Jurkat, Clone E6-1 (cell line): Measurements from ENCODE around the gene STT3B. TPM values are rescaled to one million over a fixed set of nuclear protein-coding genes. Genes with fewer than 3 reads are reported as not detected.
A peak's percentile ranks its signal among the peaks of the same experiment; 100 is the strongest.
"Not testable (repeated sequence)": the region's sequence is repeated elsewhere in the genome, so short reads cannot be mapped to it uniquely, and the experiment has no call there.

Experiments
- DNase-seq: peaks from one replicate; pipeline ENCODE4 v3.0.0-alpha.2; 2011; ENCODE audit warnings: low read depth, low spot score
- H3K4me3 ChIP-seq: 2 replicates; pipeline ENCODE4 v1.5.1; 2011; ENCODE audit warnings: mild to moderate bottlenecking, low read length, control low read depth, moderate library complexity
- polyA plus RNA-seq: library from polyadenylated mRNA; unstranded; fragments of >200 nt; gene quantifications from one replicate; pipeline ENCODE4 v1.2.1, GENCODE V29; 2012; ENCODE audit warnings: missing spikeins; ENCODE audit not compliant: insufficient read length, insufficient read depth

Gene STT3B
- polyA plus RNA-seq, result 304 TPM

- peak within 1 kb of the TSS; percentile 93 for H3K4me3 ChIP-seq
- peak; percentile 80 for DNase-seq
These were observed at the start of gene STT3B for GRCh38 chr3:31532587-31533168. Gene STT3B, plus strand, starts transcription at chr3:31532925. Its CDS starts 74 bp downstream, at chr3:31532999.

GRCh38 chr3:31483776-31484175 is 48.9 kb upstream of the STT3B start:
- no peak overlapping the region for H3K4me3 ChIP-seq
- DNase-seq, result no peak

GRCh38 chr3:31485196-31485595 is 47.5 kb upstream of the STT3B start:
- DNase-seq, result no peak
- no peak overlapping the region for H3K4me3 ChIP-seq

- H3K4me3 ChIP-seq, result no peak overlapping the region
- DNase-seq, result no peak
These were observed 45.7 kb upstream of the STT3B start for GRCh38 chr3:31486865-31487533.

GRCh38 chr3:31488475-31489017 is 44.2 kb upstream of the STT3B start:
- DNase-seq, result no peak
- no peak overlapping the region for H3K4me3 ChIP-seq

- DNase-seq, result no peak
- H3K4me3 ChIP-seq, result no peak overlapping the region
These were observed 42.2 kb upstream of the STT3B start for GRCh38 chr3:31490502-31490901.

- DNase-seq, result no peak
- H3K4me3 ChIP-seq, result no peak overlapping the region
These were observed 41.1 kb upstream of the STT3B start for GRCh38 chr3:31491660-31492059.

GRCh38 chr3:31493149-31493548 is 39.6 kb upstream of the STT3B start:
- no peak for DNase-seq
- no peak overlapping the region for H3K4me3 ChIP-seq

- no peak for DNase-seq
- no peak overlapping the region for H3K4me3 ChIP-seq
These were observed 36.6 kb upstream of the STT3B start for GRCh38 chr3:31495971-31496665.

GRCh38 chr3:31498791-31499190 is 33.9 kb upstream of the STT3B start:
- H3K4me3 ChIP-seq, result no peak overlapping the region
- no peak for DNase-seq

GRCh38 chr3:31499281-31499680 is 33.4 kb upstream of the STT3B start:
- H3K4me3 ChIP-seq, result no peak overlapping the region
- no peak for DNase-seq

GRCh38 chr3:31502803-31503221 is 29.9 kb upstream of the STT3B start:
- no peak overlapping the region for H3K4me3 ChIP-seq
- DNase-seq, result no peak

GRCh38 chr3:31503456-31503855 is 29.3 kb upstream of the STT3B start:
- DNase-seq, result no peak

GRCh38 chr3:31504230-31504629 is 28.5 kb upstream of the STT3B start:
- DNase-seq, result no peak
- H3K4me3 ChIP-seq, result no peak overlapping the region

More at GRCh38 chr3:31503456-31503855, 29.3 kb upstream of the STT3B start:
- H3K4me3 ChIP-seq, result no peak overlapping the region

GRCh38 chr3:31505371-31506048 is 27.2 kb upstream of the STT3B start:
- no peak overlapping the region for H3K4me3 ChIP-seq
- DNase-seq, result no peak

- DNase-seq, H3K4me3 ChIP-seq: not testable (repeated sequence)
These were observed 26.2 kb upstream of the STT3B start for GRCh38 chr3:31506515-31506914.

- no peak for DNase-seq
- H3K4me3 ChIP-seq, result no peak overlapping the region
These were observed 24.1 kb upstream of the STT3B start for GRCh38 chr3:31508452-31509146.

- DNase-seq, result no peak
- no peak overlapping the region for H3K4me3 ChIP-seq
These were observed 23.5 kb upstream of the STT3B start for GRCh38 chr3:31509147-31509728.

GRCh38 chr3:31514570-31514969 is 18.2 kb upstream of the STT3B start:
- H3K4me3 ChIP-seq, result no peak overlapping the region
- no peak for DNase-seq
